Kidney capillary endothelial cell (primary cell): ENCODE data around the gene PFKFB3.
"Not testable (repeated sequence)": the region's sequence is repeated elsewhere in the genome, so short reads cannot be mapped to it uniquely, and the experiment has no call there.

Source experiments
- DNase-seq: peaks from one replicate; pipeline ENCODE4 v3.0.0-alpha.2; 2018; ENCODE audit warnings: low spot score

PFKFB3 gene

GRCh38 chr10:6202684-6203330 is at the start of gene PFKFB3:
Gene PFKFB3, plus strand, starts transcription at chr10:6202932. Its CDS starts 329 bp downstream, at chr10:6203261.
- DNase-seq = peak; percentile 91

- no peak for DNase-seq
Observed at GRCh38 chr10:6153845-6154244, 48.9 kb upstream of the PFKFB3 start.

- DNase-seq = no peak
Observed at GRCh38 chr10:6154566-6154965, 48.2 kb upstream of the PFKFB3 start.

- no peak for DNase-seq
Observed at GRCh38 chr10:6158276-6158675, 44.5 kb upstream of the PFKFB3 start.

- DNase-seq = no peak
Observed at GRCh38 chr10:6161921-6162320, 40.8 kb upstream of the PFKFB3 start.

GRCh38 chr10:6162589-6163356 is 40.0 kb upstream of the PFKFB3 start:
- DNase-seq = no peak

GRCh38 chr10:6163364-6164270 is 39.1 kb upstream of the PFKFB3 start:
- peak; percentile 87 for DNase-seq

GRCh38 chr10:6164271-6165095 is 38.2 kb upstream of the PFKFB3 start:
- no peak for DNase-seq

GRCh38 chr10:6165221-6165725 is 37.5 kb upstream of the PFKFB3 start:
- no peak for DNase-seq

- DNase-seq = not testable (repeated sequence)
Observed at GRCh38 chr10:6165933-6166332, 36.8 kb upstream of the PFKFB3 start.

GRCh38 chr10:6167456-6167855 is 35.3 kb upstream of the PFKFB3 start:
- DNase-seq = no peak

- no peak for DNase-seq
Observed at GRCh38 chr10:6168084-6168483, 34.6 kb upstream of the PFKFB3 start.

- DNase-seq = no peak
Observed at GRCh38 chr10:6170638-6171037, 32.1 kb upstream of the PFKFB3 start.

- peak; percentile 91 for DNase-seq
Observed at GRCh38 chr10:6171881-6172695, 30.6 kb upstream of the PFKFB3 start.

GRCh38 chr10:6173203-6173602 is 29.5 kb upstream of the PFKFB3 start:
- DNase-seq = no peak

GRCh38 chr10:6174201-6174874 is 28.4 kb upstream of the PFKFB3 start:
- DNase-seq = no peak

- no peak for DNase-seq
Observed at GRCh38 chr10:6175329-6176055, 27.2 kb upstream of the PFKFB3 start.

GRCh38 chr10:6176691-6177231 is 26.0 kb upstream of the PFKFB3 start:
- DNase-seq = peak; percentile 58

GRCh38 chr10:6177880-6178281 is 24.9 kb upstream of the PFKFB3 start:
- DNase-seq = no peak
